ENCODE measurements around the gene MIOS. TPM values are rescaled to one million over a fixed set of nuclear protein-coding genes. Genes with fewer than 3 reads are reported as not detected.

The MIOS gene
- total RNA-seq, 2 experiments from 2014 or later: 63.0 to 67.3 TPM

- DNase-seq: no peak
- CTCF ChIA-PET: no interaction called here
- ATAC-seq: no peak
- TF ChIP-seq CTCF (IDR thresholded peaks at IDR 0.05): no peak
- intact Hi-C loops (cut with micrococcal nuclease): no loop called here
- no peak overlapping the region for H3K4me3 Mint-ChIP-seq
- POLR2A ChIA-PET: no interaction called here
- H3K27ac Mint-ChIP-seq: no peak overlapping the region
- H3K4me1 Mint-ChIP-seq (ENCODE audit: low read depth): peaks cover 9% of the 10 kb centered on the region
- H3K9me3 Mint-ChIP-seq: no peaks in the 10 kb centered on the region
- peaks cover 14% of the 10 kb centered on the region for H3K36me3 Mint-ChIP-seq (ENCODE audit: low read depth)
- no peaks in the 10 kb centered on the region for H3K27me3 Mint-ChIP-seq
These were observed 42.6 kb downstream of the MIOS start for GRCh38 chr7:7609330-7609729.

- H3K27me3 Mint-ChIP-seq: no peaks in the 10 kb centered on the region
- DNase-seq (no peak), ATAC-seq (no peak)
- no peak overlapping the region for H3K4me3 Mint-ChIP-seq
- H3K36me3 Mint-ChIP-seq (ENCODE audit: low read depth): peaks cover 7% of the 10 kb centered on the region
- POLR2A ChIA-PET: no interaction called here
- no peak overlapping the region for H3K27ac Mint-ChIP-seq
- no peaks in the 10 kb centered on the region for H3K9me3 Mint-ChIP-seq
- intact Hi-C loops (cut with micrococcal nuclease): no loop called here
- H3K4me1 Mint-ChIP-seq (ENCODE audit: low read depth): peaks cover 12% of the 10 kb centered on the region
- no peak for TF ChIP-seq CTCF (IDR thresholded peaks at IDR 0.05)
- CTCF ChIA-PET: interaction anchor here (0.7 kb wide), 2 partner anchors 23 to 179 kb away, joined by 3 read pairs; no protein-coding TSS in a partner anchor
These were observed 45.8 kb downstream of the MIOS start for GRCh38 chr7:7612519-7612918.

- intact Hi-C loops (cut with micrococcal nuclease): no loop called here
- Mint-ChIP-seq H3K4me1 (ENCODE audit: low read depth) (peaks cover 15% of the 10 kb centered on the region), H3K9me3 (no peaks in the 10 kb centered on the region), H3K27me3 (no peaks in the 10 kb centered on the region), H3K36me3 (ENCODE audit: low read depth) (peaks cover 3% of the 10 kb centered on the region), H3K27ac (no peak overlapping the region), H3K4me3 (no peak overlapping the region)
- ChIA-PET CTCF (interaction anchor here (0.7 kb wide), 1 partner anchor 23 kb away, joined by 3 read pairs; no protein-coding TSS in a partner anchor), POLR2A (no interaction called here)
- no peak for TF ChIP-seq CTCF (IDR thresholded peaks at IDR 0.05)
- DNase-seq (no peak), ATAC-seq (no peak)
These were observed 46.5 kb downstream of the MIOS start for GRCh38 chr7:7613210-7613609.

- POLR2A ChIA-PET: no interaction called here
- intact Hi-C loops (cut with micrococcal nuclease): no loop called here
- Mint-ChIP-seq H3K9me3 (no peaks in the 10 kb centered on the region), H3K27ac (no peak overlapping the region), H3K27me3 (peaks cover 1% of the 10 kb centered on the region), H3K4me3 (no peak overlapping the region), H3K4me1 (ENCODE audit: low read depth) (peaks cover 15% of the 10 kb centered on the region), H3K36me3 (ENCODE audit: low read depth) (peaks cover 3% of the 10 kb centered on the region)
- DNase-seq (no peak), ATAC-seq (no peak)
- TF ChIP-seq CTCF (IDR thresholded peaks at IDR 0.05): no peak
- CTCF ChIA-PET: interaction anchor here (1.1 kb wide), 1 partner anchor 67 kb away, joined by 3 read pairs; no protein-coding TSS in a partner anchor
These were observed 47.5 kb downstream of the MIOS start for GRCh38 chr7:7614018-7614741.

GRCh38 chr7:7617550-7617949 lies 50.9 kb downstream of the MIOS start:
- POLR2A ChIA-PET: no interaction called here

More at GRCh38 chr7:7617550-7617949, 50.9 kb downstream of the MIOS start:
- Mint-ChIP-seq H3K9me3 (no peaks in the 10 kb centered on the region), H3K4me3 (no peak overlapping the region), H3K27me3 (peaks cover 1% of the 10 kb centered on the region), H3K4me1 (ENCODE audit: low read depth) (peaks cover 10% of the 10 kb centered on the region), H3K36me3 (ENCODE audit: low read depth) (no peaks in the 10 kb centered on the region), H3K27ac (no peak overlapping the region)
- no peak for TF ChIP-seq CTCF (IDR thresholded peaks at IDR 0.05)
- CTCF ChIA-PET: no interaction called here
- intact Hi-C loops (cut with micrococcal nuclease): no loop called here
- ATAC-seq: no peak
- DNase-seq: no peak

Data from activated CD8-positive, alpha-beta T cell treated with anti-CD3 and anti-CD28 coated beads for 36 hours (primary cell).